Mesothelial cell of epicardium (in vitro differentiated cells): ENCODE results near the gene SNAP23. TPM values are rescaled to one million over a fixed set of nuclear protein-coding genes. Genes with fewer than 3 reads are reported as not detected.
"Not testable (repeated sequence)": the region's sequence is repeated elsewhere in the genome, so short reads cannot be mapped to it uniquely, and the experiment has no call there.

Experiments used
- DNase-seq, 2 experiments: peaks; one replicate each; pipeline ENCODE4 v3.0.0; 2021; ENCODE audit warnings: low spot score in 2 of 2; ENCODE audit not compliant: unreplicated experiment in 2 of 2
- H3K27ac Mint-ChIP-seq: 2 replicates; pipeline ENCODE4 v1.8.0; 2021; ENCODE audit warnings: mixed read lengths
- H3K27me3 Mint-ChIP-seq: 2 replicates; pipeline ENCODE4 v1.8.0; 2021; ENCODE audit warnings: low read depth, mixed read lengths
- H3K36me3 Mint-ChIP-seq: 2 replicates; pipeline ENCODE4 v1.8.0; 2021; ENCODE audit warnings: mixed read lengths
- H3K4me1 Mint-ChIP-seq: 2 replicates; pipeline ENCODE4 v1.8.0; 2021; ENCODE audit warnings: mixed read lengths
- H3K4me3 Mint-ChIP-seq: 2 replicates; pipeline ENCODE4 v1.8.0; 2021; ENCODE audit warnings: mild to moderate bottlenecking, moderate library complexity, mixed read lengths
- H3K9me3 Mint-ChIP-seq: 2 replicates; pipeline ENCODE4 v1.8.0; 2021; ENCODE audit warnings: mixed read lengths
- total RNA-seq: library from RNA; stranded (reverse); gene quantifications from 3 replicates; pipeline ENCODE4 v1.2.1, GENCODE V29; 2021
- TF ChIP-seq, protein P1 (sequence below): fragments of 200-600 bp; sonication (generic); IDR thresholded peaks from one replicate; pipeline ENCODE4 v1.5.0; 2021; ENCODE audit warnings: antibody characterized with exemption; ENCODE audit not compliant: unreplicated experiment

The SNAP23 gene
- total RNA-seq, 1 donor from 2014 or later, result 57.1 TPM

DNA sequence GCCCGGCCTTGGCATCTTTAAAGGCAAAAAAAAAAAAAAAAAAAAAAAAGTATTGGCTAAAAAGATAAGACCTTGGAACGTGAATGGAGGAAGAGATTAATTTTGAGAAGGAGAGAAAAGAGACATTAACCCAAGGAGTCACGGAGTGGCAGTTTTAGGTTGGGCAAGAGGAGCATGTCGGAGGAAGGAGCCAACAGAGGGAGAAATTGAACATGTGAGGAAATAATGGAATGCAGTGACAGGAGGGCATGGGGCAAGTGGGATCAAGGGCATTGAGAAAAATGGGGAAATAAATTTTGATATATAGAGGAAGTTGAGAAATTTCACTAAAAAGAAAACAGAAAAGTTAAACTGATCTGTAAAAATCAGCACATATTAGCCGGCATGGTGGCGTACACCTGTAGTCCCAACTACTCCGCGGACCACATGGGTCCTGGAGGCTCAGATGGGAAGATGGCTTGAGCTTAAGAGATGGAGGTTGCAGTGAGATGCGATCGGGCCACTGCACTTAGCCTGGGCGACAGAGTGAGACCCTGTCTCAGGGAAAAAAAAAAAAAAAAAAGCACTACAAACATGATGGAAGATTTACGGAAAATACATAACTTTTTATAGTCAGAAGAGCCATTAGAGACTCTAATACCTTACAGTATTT, 54.4 kb downstream of the SNAP23 start:
- no peak for DNase-seq
- no peaks in the 10 kb centered on the region for H3K27me3 Mint-ChIP-seq
- peak overlapping the region; percentile 91 for H3K4me3 Mint-ChIP-seq
- TF ChIP-seq, protein P1, sequence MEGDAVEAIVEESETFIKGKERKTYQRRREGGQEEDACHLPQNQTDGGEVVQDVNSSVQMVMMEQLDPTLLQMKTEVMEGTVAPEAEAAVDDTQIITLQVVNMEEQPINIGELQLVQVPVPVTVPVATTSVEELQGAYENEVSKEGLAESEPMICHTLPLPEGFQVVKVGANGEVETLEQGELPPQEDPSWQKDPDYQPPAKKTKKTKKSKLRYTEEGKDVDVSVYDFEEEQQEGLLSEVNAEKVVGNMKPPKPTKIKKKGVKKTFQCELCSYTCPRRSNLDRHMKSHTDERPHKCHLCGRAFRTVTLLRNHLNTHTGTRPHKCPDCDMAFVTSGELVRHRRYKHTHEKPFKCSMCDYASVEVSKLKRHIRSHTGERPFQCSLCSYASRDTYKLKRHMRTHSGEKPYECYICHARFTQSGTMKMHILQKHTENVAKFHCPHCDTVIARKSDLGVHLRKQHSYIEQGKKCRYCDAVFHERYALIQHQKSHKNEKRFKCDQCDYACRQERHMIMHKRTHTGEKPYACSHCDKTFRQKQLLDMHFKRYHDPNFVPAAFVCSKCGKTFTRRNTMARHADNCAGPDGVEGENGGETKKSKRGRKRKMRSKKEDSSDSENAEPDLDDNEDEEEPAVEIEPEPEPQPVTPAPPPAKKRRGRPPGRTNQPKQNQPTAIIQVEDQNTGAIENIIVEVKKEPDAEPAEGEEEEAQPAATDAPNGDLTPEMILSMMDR, result no peak
- H3K27ac Mint-ChIP-seq, result peak overlapping the region; percentile 62
- H3K4me1 Mint-ChIP-seq, result peaks cover 27% of the 10 kb centered on the region
- H3K36me3 Mint-ChIP-seq, result peaks cover 1% of the 10 kb centered on the region
- no peaks in the 10 kb centered on the region for H3K9me3 Mint-ChIP-seq

DNA sequence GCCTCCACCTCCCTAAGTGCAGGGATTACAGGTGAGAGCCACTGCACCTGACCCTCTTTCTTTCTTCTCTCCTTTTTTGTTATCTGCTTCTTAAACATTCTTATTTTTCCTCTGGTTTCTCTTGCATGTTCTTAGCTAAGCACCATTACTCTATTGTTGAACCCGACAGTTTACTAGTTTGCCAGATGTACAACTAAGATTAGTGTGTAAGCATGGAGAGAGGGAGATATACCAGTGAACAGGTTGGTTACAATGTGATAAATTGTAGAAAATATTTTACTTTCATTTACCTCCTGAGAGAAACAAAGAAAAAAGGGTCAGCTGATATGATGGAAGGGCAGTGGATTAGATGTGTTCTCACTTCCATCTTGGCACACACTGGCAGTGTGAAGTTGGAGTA, 58.1 kb downstream of the SNAP23 start:
- Mint-ChIP-seq H3K4me1 (peaks cover 10% of the 10 kb centered on the region), H3K27ac (no peak overlapping the region), H3K27me3 (no peaks in the 10 kb centered on the region), H3K36me3 (peaks cover 7% of the 10 kb centered on the region), H3K4me3 (no peak overlapping the region), H3K9me3 (no peaks in the 10 kb centered on the region)
- TF ChIP-seq, protein P1, result no peak
- DNase-seq, result no peak

DNA sequence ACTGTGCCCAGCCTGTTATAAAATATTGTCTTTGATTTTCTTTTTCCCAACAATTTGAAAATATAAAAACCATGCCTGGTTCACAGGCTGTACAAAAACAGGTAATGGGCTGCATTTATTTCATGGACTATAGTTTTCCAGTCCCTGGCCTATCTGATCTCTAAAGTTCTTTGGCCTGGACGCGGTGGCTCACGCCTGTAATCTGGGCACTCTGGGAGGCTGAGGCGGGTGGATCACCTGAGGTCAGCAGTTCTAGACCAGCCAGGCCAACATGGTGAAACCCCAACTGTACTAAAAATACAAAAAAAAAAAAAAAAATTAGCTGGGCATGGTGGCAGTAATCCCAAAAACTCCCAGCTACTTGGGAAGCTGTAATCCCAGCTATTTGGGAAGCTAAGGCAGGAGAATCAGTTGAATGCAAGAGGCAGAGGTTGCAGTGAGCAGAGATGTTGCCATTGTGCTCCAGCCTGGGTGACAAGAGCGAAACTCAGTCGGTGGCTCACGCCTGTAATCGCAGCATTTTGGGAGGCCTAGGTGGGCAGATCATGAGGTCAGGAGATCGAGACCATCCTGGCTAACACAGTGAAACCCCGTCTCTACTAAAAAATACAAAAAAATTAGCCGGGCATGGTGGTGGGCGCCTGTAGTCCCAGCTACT, 61.2 kb downstream of the SNAP23 start:
- H3K27me3 Mint-ChIP-seq, H3K9me3 Mint-ChIP-seq, H3K4me1 Mint-ChIP-seq, H3K27ac Mint-ChIP-seq, DNase-seq, H3K4me3 Mint-ChIP-seq: not testable (repeated sequence)
- peaks cover 20% of the 10 kb centered on the region for H3K36me3 Mint-ChIP-seq

DNA sequence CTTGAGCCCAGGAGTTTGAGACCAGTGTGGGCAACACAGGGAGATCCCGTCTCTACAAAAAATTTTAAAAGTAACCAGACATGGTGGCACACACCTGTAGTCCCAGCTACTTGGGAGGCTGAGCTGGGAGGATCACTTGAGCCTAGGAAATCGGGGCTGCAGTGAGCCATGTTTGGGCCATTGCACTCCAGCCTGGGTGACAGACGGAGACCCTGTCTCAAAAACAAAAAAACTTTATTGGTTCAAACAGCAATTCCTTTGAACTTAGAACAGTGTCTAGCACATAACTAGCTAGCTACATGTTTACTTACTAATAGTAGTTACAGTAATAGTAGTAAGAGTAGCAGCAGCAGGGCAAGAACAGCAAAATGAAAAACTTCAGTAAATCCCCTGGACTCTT, 63.3 kb downstream of the SNAP23 start:
- Mint-ChIP-seq H3K4me3 (no peak overlapping the region), H3K27me3 (no peaks in the 10 kb centered on the region), H3K36me3 (peaks cover 20% of the 10 kb centered on the region), H3K9me3 (no peaks in the 10 kb centered on the region), H3K4me1 (no peaks in the 10 kb centered on the region), H3K27ac (no peak overlapping the region)
- DNase-seq, result no peak
- TF ChIP-seq, protein P1, result no peak

DNA sequence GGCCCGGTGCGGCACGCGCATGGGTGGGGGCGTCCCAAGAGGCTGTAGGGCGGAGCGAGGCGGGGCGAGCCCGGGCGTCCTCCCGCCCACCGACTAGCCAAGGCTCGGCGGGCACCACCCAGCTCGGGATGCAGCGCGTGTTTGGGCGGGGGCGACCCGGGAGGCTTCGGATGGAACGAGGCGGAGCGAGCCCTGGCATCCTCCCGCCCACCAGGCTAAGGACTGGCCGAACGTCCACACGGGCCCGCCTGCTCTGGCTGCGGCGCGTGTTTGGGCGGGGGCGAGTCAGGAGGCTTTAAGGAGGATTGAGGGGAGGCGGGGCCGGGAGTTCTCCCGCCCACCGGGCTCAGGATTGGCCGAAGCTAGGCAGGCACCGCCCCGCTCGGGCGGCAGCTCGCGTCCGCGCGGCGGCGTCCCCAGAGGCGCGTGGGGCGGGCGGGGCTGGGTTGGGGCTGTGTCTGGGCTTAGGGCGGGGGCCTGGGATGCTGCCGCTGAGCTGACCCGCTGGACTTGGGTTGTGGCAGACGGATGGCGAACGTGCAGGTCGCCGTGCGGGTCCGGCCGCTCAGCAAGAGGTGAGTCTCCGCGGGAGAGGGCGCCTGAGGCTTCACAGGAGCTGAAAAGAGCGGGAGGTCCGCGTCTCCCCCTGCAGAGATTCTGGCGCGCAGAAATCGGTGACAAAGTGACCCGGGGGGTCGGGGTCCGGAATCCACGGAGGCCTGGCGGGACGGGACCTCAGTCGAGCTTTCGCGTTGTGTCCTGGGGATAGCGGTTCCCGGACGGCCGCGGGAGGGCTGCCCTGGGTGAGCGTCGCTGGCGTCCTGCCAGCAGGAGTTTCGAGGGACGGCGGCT, 80.0 kb downstream of the SNAP23 start, which contains the start of gene STARD9:
TSS of gene STARD9 (plus strand) at position 419 of the 852 bp plus-strand sequence. CDS start at position 529, 110 bp downstream.
- no peaks in the 10 kb centered on the region for H3K36me3 Mint-ChIP-seq
- TF ChIP-seq, protein P1, result no peak
- peaks cover 52% of the 10 kb centered on the region for H3K27me3 Mint-ChIP-seq
- peak; percentile 89 to 96 for DNase-seq
- peaks cover 11% of the 10 kb centered on the region for H3K4me1 Mint-ChIP-seq
- peak within 1 kb of the TSS; percentile 79 for H3K27ac Mint-ChIP-seq
- no peaks in the 10 kb centered on the region for H3K9me3 Mint-ChIP-seq
- peak within 1 kb of the TSS; percentile 87 for H3K4me3 Mint-ChIP-seq
